GM11168 (cell line): ENCODE measurements around the gene CH25H.
"Not testable (repeated sequence)": the region's sequence is repeated elsewhere in the genome, so short reads cannot be mapped to it uniquely, and the experiment has no call there.

Source experiments
- in situ Hi-C: fragments of 300-500 bp; cut with MboI; formaldehyde crosslinking; loops from one replicate; pipeline ENCODE4 v1.12.0; 2022; ENCODE audit warnings: low sequenced_read_pairs; ENCODE audit not compliant: unreplicated experiment

The CH25H gene

GRCh38 chr10:89207181-89207800 lies at the start of gene CH25H:
CH25H (minus strand) TSS chr10:89207317; CDS start chr10:89207292, 25 bp downstream.
- in situ Hi-C loops, result loop anchor here (25.0 kb wide), 1 partner anchor 370 kb away; no protein-coding TSS in a partner anchor

GRCh38 chr10:89256340-89256739 lies 49.2 kb upstream of the CH25H start:
- in situ Hi-C loops, result loop anchor here (10.0 kb wide), 2 partner anchors 118 to 318 kb away; partner anchors contain the start of gene IFIT1B

GRCh38 chr10:89255793-89256192 lies 48.7 kb upstream of the CH25H start:
- in situ Hi-C loops, result loop anchor here (10.0 kb wide), 2 partner anchors 119 to 319 kb away; partner anchors contain the start of gene IFIT1B

- in situ Hi-C loops, result loop anchor here (10.0 kb wide), 2 partner anchors 120 to 320 kb away; partner anchors contain the start of gene IFIT1B
These were observed 48.0 kb upstream of the CH25H start for GRCh38 chr10:89255091-89255579.

GRCh38 chr10:89252225-89252585 lies 45.1 kb upstream of the CH25H start:
- in situ Hi-C loops, result loop anchor here (10.0 kb wide), 2 partner anchors 123 to 323 kb away; partner anchors contain the start of gene IFIT1B

- in situ Hi-C loops, result loop anchor here (10.0 kb wide), 2 partner anchors 123 to 323 kb away; partner anchors contain the start of gene IFIT1B
These were observed 44.5 kb upstream of the CH25H start, which contains the start of gene LIPA for GRCh38 chr10:89251409-89252224. LIPA (minus strand) TSS chr10:89251775; CDS start chr10:89247648, 4,127 bp downstream.

- in situ Hi-C loops, result loop anchor here (10.0 kb wide), 2 partner anchors 124 to 324 kb away; partner anchors contain the start of gene IFIT1B
These were observed 43.8 kb upstream of the CH25H start for GRCh38 chr10:89250865-89251408.

GRCh38 chr10:89248990-89249389 lies 41.9 kb upstream of the CH25H start:
- in situ Hi-C loops, result no loop called here

- in situ Hi-C loops, result not testable (repeated sequence)
These were observed 40.5 kb upstream of the CH25H start for GRCh38 chr10:89247623-89248022.

GRCh38 chr10:89245802-89246201 lies 38.7 kb upstream of the CH25H start:
- in situ Hi-C loops, result no loop called here

GRCh38 chr10:89242840-89243568 lies 35.9 kb upstream of the CH25H start:
- in situ Hi-C loops, result no loop called here

GRCh38 chr10:89242345-89242684 lies 35.2 kb upstream of the CH25H start:
- in situ Hi-C loops, result no loop called here

- in situ Hi-C loops, result no loop called here
These were observed 34.6 kb upstream of the CH25H start for GRCh38 chr10:89241486-89242344.

GRCh38 chr10:89241026-89241425 lies 33.9 kb upstream of the CH25H start:
- in situ Hi-C loops, result no loop called here

- in situ Hi-C loops, result no loop called here
These were observed 33.4 kb upstream of the CH25H start for GRCh38 chr10:89240519-89240918.

GRCh38 chr10:89238956-89239644 lies 32.0 kb upstream of the CH25H start:
- in situ Hi-C loops, result no loop called here

GRCh38 chr10:89237849-89238248 lies 30.7 kb upstream of the CH25H start:
- in situ Hi-C loops, result no loop called here

- in situ Hi-C loops, result no loop called here
These were observed 29.2 kb upstream of the CH25H start for GRCh38 chr10:89236226-89236797.
